ENCODE results near the gene SLC16A5. TPM values are rescaled to one million over a fixed set of nuclear protein-coding genes. Genes with fewer than 3 reads are reported as not detected.
A peak's percentile ranks its signal among the peaks of the same experiment; 100 is the strongest.

SLC16A5 gene
- total and polyA plus RNA-seq, 2 experiments from 2014 or later, result 9.9 to 47.1 TPM

DNA sequence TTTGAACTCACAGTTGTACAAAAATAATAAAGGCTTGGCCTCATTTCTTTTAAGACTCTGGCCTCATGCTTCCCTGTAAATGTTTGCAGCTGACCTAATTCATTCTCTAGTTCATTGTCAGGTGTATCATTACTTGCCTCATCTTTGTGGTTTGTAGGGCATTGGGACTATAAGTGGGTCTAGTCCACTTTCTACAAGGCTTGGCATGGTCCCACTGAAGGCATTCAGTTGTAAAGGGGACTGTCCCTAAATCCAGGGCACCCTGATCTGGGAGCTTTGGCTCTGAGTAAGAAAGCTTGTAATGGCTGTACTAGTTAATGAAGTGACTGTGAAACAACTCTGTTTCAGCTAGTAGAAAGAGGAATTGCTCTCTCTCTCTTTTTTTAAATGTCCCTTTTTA lies 38.0 kb upstream of the SLC16A5 start:
- no peak for DNase-seq (ENCODE audit: low read depth in 1 of 2, low spot score in 1 of 2)
- H3K27me3 ChIP-seq, result no peaks in the 10 kb centered on the region
- H3K4me3 ChIP-seq, result no peak overlapping the region
- peaks cover 8% of the 10 kb centered on the region for H3K4me1 ChIP-seq (ENCODE audit: low read depth)
- peaks cover 22% of the 10 kb centered on the region for H3K36me3 ChIP-seq
- TF ChIP-seq, protein P1, sequence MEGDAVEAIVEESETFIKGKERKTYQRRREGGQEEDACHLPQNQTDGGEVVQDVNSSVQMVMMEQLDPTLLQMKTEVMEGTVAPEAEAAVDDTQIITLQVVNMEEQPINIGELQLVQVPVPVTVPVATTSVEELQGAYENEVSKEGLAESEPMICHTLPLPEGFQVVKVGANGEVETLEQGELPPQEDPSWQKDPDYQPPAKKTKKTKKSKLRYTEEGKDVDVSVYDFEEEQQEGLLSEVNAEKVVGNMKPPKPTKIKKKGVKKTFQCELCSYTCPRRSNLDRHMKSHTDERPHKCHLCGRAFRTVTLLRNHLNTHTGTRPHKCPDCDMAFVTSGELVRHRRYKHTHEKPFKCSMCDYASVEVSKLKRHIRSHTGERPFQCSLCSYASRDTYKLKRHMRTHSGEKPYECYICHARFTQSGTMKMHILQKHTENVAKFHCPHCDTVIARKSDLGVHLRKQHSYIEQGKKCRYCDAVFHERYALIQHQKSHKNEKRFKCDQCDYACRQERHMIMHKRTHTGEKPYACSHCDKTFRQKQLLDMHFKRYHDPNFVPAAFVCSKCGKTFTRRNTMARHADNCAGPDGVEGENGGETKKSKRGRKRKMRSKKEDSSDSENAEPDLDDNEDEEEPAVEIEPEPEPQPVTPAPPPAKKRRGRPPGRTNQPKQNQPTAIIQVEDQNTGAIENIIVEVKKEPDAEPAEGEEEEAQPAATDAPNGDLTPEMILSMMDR (IDR thresholded peaks at IDR 0.05; ENCODE audit: low read depth, low read length), result no peak
- H3K27ac ChIP-seq, result no peak overlapping the region
- H3K9me3 ChIP-seq (ENCODE audit: low read depth), result no peaks in the 10 kb centered on the region

- no peak for DNase-seq (ENCODE audit: low read depth in 1 of 2, low spot score in 1 of 2)
- H3K4me1 ChIP-seq (ENCODE audit: low read depth), result peaks cover 8% of the 10 kb centered on the region
- no peaks in the 10 kb centered on the region for H3K27me3 ChIP-seq
- TF ChIP-seq, protein P1 (IDR thresholded peaks at IDR 0.05; ENCODE audit: low read depth, low read length), result no peak
- peaks cover 34% of the 10 kb centered on the region for H3K36me3 ChIP-seq
- H3K4me3 ChIP-seq, result no peak overlapping the region
- H3K27ac ChIP-seq, result no peak overlapping the region
- no peaks in the 10 kb centered on the region for H3K9me3 ChIP-seq (ENCODE audit: low read depth)
Observed at GRCh38 chr17:75051941-75052340, 35.8 kb upstream of the SLC16A5 start.

GRCh38 chr17:75059369-75060345 lies 28.1 kb upstream of the SLC16A5 start:
- H3K27me3 ChIP-seq, result no peaks in the 10 kb centered on the region
- no peak overlapping the region for H3K27ac ChIP-seq
- H3K4me1 ChIP-seq (ENCODE audit: low read depth), result no peaks in the 10 kb centered on the region
- no peak overlapping the region for H3K4me3 ChIP-seq
- DNase-seq (ENCODE audit: low read depth in 1 of 2, low spot score in 1 of 2), result peak in 1 of 2 donors; percentile 75
- peaks cover 35% of the 10 kb centered on the region for H3K36me3 ChIP-seq
- no peaks in the 10 kb centered on the region for H3K9me3 ChIP-seq (ENCODE audit: low read depth)
- TF ChIP-seq, protein P1 (IDR thresholded peaks at IDR 0.05; ENCODE audit: low read depth, low read length), result peak; percentile 54

DNA sequence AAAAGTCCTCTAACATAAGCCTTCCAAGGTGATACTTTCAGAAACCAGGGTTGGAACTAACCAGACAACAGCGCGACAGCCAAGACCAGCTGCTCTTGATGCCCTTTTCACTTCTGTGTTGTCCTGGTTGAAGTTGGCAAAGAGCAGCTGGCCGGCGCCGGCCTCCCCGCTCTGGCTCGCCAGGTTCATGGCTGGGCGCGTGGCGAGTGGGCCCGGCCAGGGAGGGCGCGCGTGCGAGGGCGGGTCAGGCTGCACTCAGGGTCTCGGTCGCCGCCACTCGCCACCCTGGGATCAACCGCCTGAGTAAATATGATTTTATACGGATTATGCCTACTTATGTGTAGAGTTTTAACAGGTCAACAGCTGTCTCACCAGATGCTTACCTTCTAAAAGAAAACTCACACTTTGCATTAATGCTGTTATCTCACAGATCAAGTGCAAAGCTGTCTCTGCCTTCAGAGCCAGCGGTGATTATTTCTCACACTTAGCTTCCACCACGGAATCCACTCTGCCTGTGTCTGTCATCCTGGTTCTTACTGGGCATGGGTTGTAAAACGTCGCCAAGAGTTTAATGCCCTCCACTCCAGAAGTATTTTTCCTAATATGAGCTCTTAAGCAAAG lies 27.2 kb upstream of the SLC16A5 start:
- TF ChIP-seq, protein P1 (IDR thresholded peaks at IDR 0.05; ENCODE audit: low read depth, low read length), result no peak
- Histone ChIP-seq H3K9me3 (ENCODE audit: low read depth) (no peaks in the 10 kb centered on the region), H3K36me3 (peaks cover 31% of the 10 kb centered on the region), H3K27ac (no peak overlapping the region), H3K4me1 (ENCODE audit: low read depth) (no peaks in the 10 kb centered on the region), H3K27me3 (no peaks in the 10 kb centered on the region), H3K4me3 (no peak overlapping the region)
- DNase-seq (ENCODE audit: low read depth in 1 of 2, low spot score in 1 of 2), result no peak

- no peak overlapping the region for H3K27ac ChIP-seq
Observed at GRCh38 chr17:75061055-75061438, 26.7 kb upstream of the SLC16A5 start.

More at GRCh38 chr17:75061055-75061438, 26.7 kb upstream of the SLC16A5 start:
- TF ChIP-seq, protein P1 (IDR thresholded peaks at IDR 0.05; ENCODE audit: low read depth, low read length), result no peak
- Histone ChIP-seq H3K4me1 (ENCODE audit: low read depth) (no peaks in the 10 kb centered on the region), H3K36me3 (peaks cover 29% of the 10 kb centered on the region), H3K27me3 (no peaks in the 10 kb centered on the region), H3K4me3 (no peak overlapping the region), H3K9me3 (ENCODE audit: low read depth) (no peaks in the 10 kb centered on the region)
- no peak for DNase-seq (ENCODE audit: low read depth in 1 of 2, low spot score in 1 of 2)

All from cardiac muscle cell (in vitro differentiated cells and primary cell).